ENCODE data around the gene ERFE. TPM values are rescaled to one million over a fixed set of nuclear protein-coding genes. Genes with fewer than 3 reads are reported as not detected.

ERFE gene
- total and polyA plus RNA-seq, 2 donors (not counting 1 experiment from before 2014, with no cell fraction given) = 0.17 TPM; not detected in 1

DNA sequence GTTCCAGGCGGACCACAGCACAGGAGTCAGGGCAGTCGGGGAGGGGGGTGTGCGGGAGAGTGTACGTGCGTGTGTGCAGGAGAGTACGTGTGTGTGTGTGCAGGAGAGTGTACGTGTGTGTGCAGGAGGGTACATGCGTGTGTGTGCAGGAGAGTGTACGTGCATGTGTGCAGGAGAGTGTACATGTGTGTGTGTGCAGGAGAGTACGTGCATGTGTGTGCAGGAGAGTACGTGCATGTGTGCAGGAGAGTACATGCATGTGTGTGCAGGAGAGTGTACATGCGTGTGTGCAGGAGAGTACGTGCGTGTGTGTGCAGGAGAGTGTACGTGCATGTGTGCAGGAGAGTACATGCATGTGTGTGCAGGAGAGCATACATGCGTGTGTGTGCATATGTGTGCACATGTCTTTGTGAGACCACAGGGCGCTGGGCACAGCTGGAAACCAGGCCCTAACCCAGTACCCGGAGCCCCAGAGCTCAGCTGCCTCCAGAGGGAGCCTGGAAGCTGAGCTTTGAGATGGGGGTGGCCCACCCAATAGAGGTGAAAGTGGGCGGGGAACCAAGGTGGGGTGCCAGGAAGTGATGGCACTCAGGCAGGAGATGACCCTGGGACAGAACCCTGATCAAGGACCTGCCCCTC, 34.2 kb upstream of the ERFE start:
- Histone ChIP-seq H3K4me2 (replicated peaks; ENCODE audit: low read depth, low read length, poor library complexity, severe bottlenecking) (no peak overlapping the region), H4K20me1 (ENCODE audit: control insufficient read depth, insufficient read depth, low read length, poor library complexity, severe bottlenecking) (no peaks in the 10 kb centered on the region), H3K79me2 (ENCODE audit: control insufficient read depth, insufficient read depth, low read length) (no peaks in the 10 kb centered on the region), H3K4me3 (ENCODE audit: control extremely low read depth in 1 of 5, extremely low read depth in 1 of 5, insufficient read depth in 1 of 5, low read depth in 2 of 5, low read length in 4 of 5) (no peak overlapping the region), H2AFZ (ENCODE audit: insufficient read depth, low read depth, low read length, poor library complexity, severe bottlenecking) (no peak overlapping the region), H3K9ac (ENCODE audit: low read length) (no peak overlapping the region), H3K27ac (ENCODE audit: low read length in 2 of 2) (no peak overlapping the region), H3K4me1 (ENCODE audit: control insufficient read depth in 2 of 2, insufficient read depth in 2 of 2, low read length in 2 of 2) (peaks cover 4 to 11% of the 10 kb centered on the region in 2 donors), H3K27me3 (replicated peaks in 1 of 4; ENCODE audit: control extremely low read depth in 1 of 4, control insufficient read depth in 3 of 4, insufficient read depth in 4 of 4, low read length in 3 of 4) (no peaks in the 10 kb centered on the region), H3K9me3 (ENCODE audit: control extremely low read depth in 1 of 3, control insufficient read depth in 2 of 3, insufficient read depth in 1 of 3, low read length in 2 of 3) (peaks cover 0 to 10% (median 0%) of the 10 kb centered on the region in 3 donors), H3K36me3 (replicated peaks in 1 of 2; ENCODE audit: control extremely low read depth in 1 of 2, control insufficient read depth in 1 of 2, extremely low read depth in 1 of 2, insufficient read depth in 2 of 2, low read length in 1 of 2) (no peaks in the 10 kb centered on the region)
- ATAC-seq (ENCODE audit: low read depth) (no peak), DNase-seq (no peak)
- ChIA-PET CTCF (no interaction called here), POLR2A (no interaction called here)
- WGBS (ENCODE audit: insufficient coverage) = 97% methylated on average over 19 of the region's 19 CpGs
- Mint-ChIP-seq H3K4me3 (no peak overlapping the region), H3K27me3 (no peaks in the 10 kb centered on the region), H3K9me3 (ENCODE audit: insufficient read depth) (no peaks in the 10 kb centered on the region), H3K27ac (no peak overlapping the region), H3K4me1 (peaks cover 4% of the 10 kb centered on the region)
- TF ChIP-seq, protein P1, sequence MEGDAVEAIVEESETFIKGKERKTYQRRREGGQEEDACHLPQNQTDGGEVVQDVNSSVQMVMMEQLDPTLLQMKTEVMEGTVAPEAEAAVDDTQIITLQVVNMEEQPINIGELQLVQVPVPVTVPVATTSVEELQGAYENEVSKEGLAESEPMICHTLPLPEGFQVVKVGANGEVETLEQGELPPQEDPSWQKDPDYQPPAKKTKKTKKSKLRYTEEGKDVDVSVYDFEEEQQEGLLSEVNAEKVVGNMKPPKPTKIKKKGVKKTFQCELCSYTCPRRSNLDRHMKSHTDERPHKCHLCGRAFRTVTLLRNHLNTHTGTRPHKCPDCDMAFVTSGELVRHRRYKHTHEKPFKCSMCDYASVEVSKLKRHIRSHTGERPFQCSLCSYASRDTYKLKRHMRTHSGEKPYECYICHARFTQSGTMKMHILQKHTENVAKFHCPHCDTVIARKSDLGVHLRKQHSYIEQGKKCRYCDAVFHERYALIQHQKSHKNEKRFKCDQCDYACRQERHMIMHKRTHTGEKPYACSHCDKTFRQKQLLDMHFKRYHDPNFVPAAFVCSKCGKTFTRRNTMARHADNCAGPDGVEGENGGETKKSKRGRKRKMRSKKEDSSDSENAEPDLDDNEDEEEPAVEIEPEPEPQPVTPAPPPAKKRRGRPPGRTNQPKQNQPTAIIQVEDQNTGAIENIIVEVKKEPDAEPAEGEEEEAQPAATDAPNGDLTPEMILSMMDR (IDR thresholded peaks at IDR 0.05) = no peak
- TF ChIP-seq EZH2 (IDR thresholded peaks at IDR 0.05; ENCODE audit: borderline replicate concordance, insufficient read depth, low read depth, low read length, poor library complexity, severe bottlenecking) = no peak
- intact Hi-C loops (cut with micrococcal nuclease) = no loop called here

DNA sequence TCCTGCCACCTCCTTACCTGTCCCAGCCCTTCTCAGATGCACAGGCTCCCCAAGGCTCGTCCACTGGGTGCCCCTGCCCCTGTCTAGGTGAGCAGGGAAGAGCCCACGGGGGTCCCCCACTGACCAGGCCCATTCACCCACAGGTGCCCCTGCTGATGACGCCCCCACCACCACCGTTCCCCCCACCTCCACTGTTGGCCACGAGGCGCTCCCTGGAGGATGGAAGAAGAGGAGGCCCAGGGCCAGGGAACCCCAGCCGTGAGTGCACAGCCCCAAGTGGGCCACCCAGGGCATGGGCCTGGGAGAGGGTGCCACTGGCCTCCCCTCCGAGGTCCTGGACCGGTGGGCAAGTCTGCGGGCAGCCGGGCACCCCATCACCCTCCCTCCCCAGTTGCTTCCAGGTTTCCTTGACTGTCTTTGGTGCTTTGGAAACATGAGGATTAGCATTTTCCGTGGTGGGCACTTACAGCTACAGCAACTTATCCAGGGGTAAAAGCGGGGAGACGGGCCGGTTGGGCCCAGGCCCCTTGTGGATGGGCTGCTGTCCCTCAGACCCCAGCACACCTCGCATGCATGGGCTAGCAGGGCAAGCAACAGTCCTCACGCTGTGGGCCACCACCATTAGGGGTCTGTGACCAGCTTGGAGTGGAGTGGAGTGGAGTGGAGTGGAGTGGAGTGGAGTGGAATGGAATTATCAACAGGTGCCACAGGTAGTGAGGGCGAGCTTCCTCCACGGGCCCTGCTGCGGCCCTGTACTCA, 33.5 kb upstream of the ERFE start:
- H3K36me3 ChIP-seq (replicated peaks in 1 of 2; ENCODE audit: control extremely low read depth in 1 of 2, control insufficient read depth in 1 of 2, extremely low read depth in 1 of 2, insufficient read depth in 2 of 2, low read length in 1 of 2) = no peaks in the 10 kb centered on the region
- H3K9ac ChIP-seq (ENCODE audit: low read length) = no peak overlapping the region
- no peaks in the 10 kb centered on the region for H4K20me1 ChIP-seq (ENCODE audit: control insufficient read depth, insufficient read depth, low read length, poor library complexity, severe bottlenecking)
- no peaks in the 10 kb centered on the region for H3K27me3 ChIP-seq (replicated peaks in 1 of 4; ENCODE audit: control extremely low read depth in 1 of 4, control insufficient read depth in 3 of 4, insufficient read depth in 4 of 4, low read length in 3 of 4)
- Mint-ChIP-seq H3K27me3 (no peaks in the 10 kb centered on the region), H3K9me3 (ENCODE audit: insufficient read depth) (no peaks in the 10 kb centered on the region), H3K27ac (no peak overlapping the region), H3K4me1 (no peaks in the 10 kb centered on the region), H3K4me3 (no peak overlapping the region)
- H3K4me1 ChIP-seq (ENCODE audit: control insufficient read depth in 2 of 2, insufficient read depth in 2 of 2, low read length in 2 of 2) = peaks cover 0 to 5% of the 10 kb centered on the region in 2 donors
- ChIA-PET CTCF (no interaction called here), POLR2A (no interaction called here)
- TF ChIP-seq, protein P1 (IDR thresholded peaks at IDR 0.05) = no peak
- TF ChIP-seq EZH2 (IDR thresholded peaks at IDR 0.05; ENCODE audit: borderline replicate concordance, insufficient read depth, low read depth, low read length, poor library complexity, severe bottlenecking) = no peak
- intact Hi-C loops (cut with micrococcal nuclease) = no loop called here
- no peak overlapping the region for H3K4me3 ChIP-seq (ENCODE audit: control extremely low read depth in 1 of 5, extremely low read depth in 1 of 5, insufficient read depth in 1 of 5, low read depth in 2 of 5, low read length in 4 of 5)
- peaks cover 0 to 10% (median 0%) of the 10 kb centered on the region in 3 donors for H3K9me3 ChIP-seq (ENCODE audit: control extremely low read depth in 1 of 3, control insufficient read depth in 2 of 3, insufficient read depth in 1 of 3, low read length in 2 of 3)
- no peak overlapping the region for H3K4me2 ChIP-seq (replicated peaks; ENCODE audit: low read depth, low read length, poor library complexity, severe bottlenecking)
- no peak for DNase-seq
- H3K79me2 ChIP-seq (ENCODE audit: control insufficient read depth, insufficient read depth, low read length) = no peaks in the 10 kb centered on the region
- WGBS (ENCODE audit: insufficient coverage) = 90% methylated on average over 16 of the region's 20 CpGs
- no peak overlapping the region for H3K27ac ChIP-seq (ENCODE audit: low read length in 2 of 2)
- no peak for ATAC-seq (ENCODE audit: low read depth)
- H2AFZ ChIP-seq (ENCODE audit: insufficient read depth, low read depth, low read length, poor library complexity, severe bottlenecking) = no peak overlapping the region

Data from B cell (primary cell).